CD4-positive, alpha-beta T cell treated with Interleukin-12 subunit alpha and Interleukin-12 subunit beta, for 1 hour (primary cell): ENCODE results near the gene CATSPERZ.
"Not testable (repeated sequence)": the region's sequence is repeated elsewhere in the genome, so short reads cannot be mapped to it uniquely, and the experiment has no call there.

Experiments used
- DNase-seq: peaks from one replicate; pipeline ENCODE4 v3.0.0-alpha.2; 2020

The CATSPERZ gene

DNA sequence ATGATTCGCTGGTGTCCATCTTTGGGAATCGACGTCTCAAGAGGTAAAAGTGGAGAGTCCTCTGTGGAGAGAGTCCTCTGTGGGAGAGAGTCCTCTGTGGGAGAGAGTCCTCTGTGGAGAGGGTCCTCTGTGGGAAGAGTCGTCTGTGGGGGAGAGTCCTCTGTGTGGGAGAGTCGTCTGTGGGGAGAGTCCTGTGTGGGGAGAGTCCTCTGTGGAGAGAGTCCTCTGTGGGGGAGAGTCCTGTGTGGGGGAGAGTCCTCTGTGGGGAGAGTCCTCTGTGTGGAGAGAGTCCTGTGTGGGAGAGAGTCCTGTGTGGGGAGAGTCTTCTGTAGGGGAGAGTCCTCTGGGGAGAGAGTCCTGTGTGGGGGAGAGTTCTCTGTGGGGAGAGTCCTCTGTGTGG is 20.9 kb downstream of the CATSPERZ start:
- no peak for DNase-seq

DNA sequence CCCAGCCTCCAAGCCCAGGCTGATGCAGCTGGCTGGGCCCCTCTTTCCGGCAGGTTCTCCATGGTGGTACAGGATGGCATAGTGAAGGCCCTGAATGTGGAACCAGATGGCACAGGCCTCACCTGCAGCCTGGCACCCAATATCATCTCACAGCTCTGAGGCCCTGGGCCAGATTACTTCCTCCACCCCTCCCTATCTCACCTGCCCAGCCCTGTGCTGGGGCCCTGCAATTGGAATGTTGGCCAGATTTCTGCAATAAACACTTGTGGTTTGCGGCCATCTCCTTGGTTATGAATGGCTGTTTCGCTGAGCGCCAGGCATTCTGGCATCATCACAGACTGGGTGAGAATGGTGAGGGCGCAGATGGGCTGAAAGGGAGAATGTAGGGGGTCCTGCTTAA is 21.4 kb downstream of the CATSPERZ start:
- DNase-seq = no peak

DNA sequence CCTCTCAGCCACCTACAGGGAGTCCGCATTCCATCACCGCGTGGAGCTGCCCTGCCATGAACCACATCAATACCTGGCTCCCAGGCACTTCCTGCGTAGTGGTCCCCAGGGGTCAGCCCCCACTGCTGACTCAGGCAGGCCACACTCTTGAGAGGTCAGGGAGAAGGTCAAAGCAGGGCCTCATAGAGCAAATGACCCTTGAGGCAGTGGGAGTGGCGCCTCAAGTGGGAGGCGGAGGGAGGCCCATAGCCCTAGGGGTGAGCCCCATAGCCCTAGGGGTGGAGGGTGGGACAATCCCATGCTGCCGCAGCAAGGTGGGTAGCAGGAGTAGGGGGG is 22.7 kb downstream of the CATSPERZ start:
- DNase-seq = no peak

DNA sequence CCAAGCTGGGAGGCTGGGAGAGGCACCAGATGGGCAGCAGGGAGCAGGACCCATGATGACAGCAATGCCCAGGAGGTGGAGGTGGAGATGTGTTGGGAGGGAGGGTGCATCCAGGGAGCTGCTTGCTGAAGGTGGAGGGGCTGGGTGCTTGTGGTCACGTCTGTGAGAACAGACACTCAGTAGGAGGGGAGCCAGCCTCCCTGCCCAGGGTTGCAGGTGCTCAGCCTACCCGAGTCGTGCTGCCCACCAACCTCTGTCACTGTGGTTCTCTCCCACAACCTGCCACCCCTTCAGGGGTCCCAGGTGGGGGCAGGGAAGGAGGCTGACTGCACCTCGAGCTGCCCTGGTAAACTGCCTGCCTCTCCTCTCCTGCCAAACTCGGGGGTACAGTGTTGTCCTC is 23.2 kb downstream of the CATSPERZ start:
- no peak for DNase-seq

DNA sequence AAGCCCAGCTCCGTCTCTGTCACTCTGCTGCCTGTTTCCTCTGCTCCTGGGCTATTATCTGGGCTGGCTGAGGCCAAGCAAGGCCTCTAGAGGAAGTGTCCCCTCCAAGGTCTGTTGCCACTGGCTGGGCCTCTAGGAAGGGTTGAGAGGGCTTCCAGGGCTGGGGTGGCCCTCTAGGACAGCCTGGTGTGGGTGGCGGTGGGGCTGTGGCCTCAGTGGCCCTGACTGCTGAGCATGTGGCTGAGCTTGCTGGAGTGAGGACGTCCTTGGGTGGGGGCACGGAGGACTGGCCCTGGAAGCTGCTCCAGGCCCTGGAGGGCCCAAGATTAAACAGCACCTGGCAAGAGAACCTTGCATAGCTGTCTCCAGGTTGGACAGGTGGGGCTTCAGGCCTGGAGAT is 23.8 kb downstream of the CATSPERZ start:
- not testable (repeated sequence) for DNase-seq

DNA sequence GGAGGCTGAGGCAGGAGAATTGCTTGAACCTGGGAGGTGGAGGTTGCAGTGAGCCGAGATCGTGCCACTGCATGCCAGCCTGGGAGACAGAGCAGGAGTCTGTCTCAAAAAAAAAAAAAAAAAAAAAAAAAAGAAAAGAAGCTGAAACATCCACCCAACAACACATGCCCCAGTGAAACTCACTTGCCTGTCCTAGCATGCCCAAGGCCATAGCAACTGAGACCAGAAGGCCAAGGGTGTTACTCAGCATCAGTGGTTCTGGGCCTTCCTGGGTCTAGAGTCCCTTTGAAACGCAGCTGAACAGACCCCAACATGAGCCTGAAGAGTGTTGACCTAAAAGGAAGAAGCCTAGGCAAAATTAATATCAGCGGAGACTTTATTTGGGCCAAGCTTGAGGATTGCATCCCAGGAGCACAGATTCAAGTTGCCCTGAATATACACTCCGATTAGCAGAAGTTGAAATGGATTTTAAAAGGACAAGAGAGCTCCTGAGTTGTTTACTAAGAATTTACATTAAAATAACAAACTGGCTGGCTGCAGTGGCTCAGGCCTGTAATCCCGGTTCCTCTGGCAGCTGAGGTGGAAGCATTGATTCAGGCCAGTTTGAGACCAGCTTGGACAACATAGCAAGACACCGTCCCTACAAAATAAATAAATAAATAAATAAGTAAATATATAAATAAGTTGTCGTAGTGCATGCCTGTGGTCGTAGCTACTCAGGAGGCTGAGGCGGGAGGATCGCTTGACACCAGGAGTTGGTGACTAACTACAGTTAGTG is 24.7 kb downstream of the CATSPERZ start:
- no peak for DNase-seq

DNA sequence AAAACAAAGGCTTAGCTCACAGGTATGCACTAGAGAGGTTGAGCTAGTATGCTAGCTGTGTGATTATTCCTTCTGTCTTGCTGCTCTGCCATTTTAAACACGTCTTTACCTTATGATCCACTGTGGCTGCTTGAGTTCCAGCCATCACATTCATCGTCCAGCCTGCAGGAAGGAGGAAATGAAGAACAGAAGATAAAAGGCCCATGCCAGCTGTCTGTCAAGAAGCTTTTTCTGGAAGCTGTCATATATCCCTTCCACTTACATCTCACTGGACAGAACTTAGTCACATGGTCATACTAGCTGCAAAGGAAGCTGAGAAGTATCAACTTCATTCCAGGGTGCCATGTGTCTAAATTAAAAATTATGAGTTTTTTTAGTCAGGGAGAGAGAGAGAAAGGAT is 27.2 kb downstream of the CATSPERZ start:
- DNase-seq = no peak

DNA sequence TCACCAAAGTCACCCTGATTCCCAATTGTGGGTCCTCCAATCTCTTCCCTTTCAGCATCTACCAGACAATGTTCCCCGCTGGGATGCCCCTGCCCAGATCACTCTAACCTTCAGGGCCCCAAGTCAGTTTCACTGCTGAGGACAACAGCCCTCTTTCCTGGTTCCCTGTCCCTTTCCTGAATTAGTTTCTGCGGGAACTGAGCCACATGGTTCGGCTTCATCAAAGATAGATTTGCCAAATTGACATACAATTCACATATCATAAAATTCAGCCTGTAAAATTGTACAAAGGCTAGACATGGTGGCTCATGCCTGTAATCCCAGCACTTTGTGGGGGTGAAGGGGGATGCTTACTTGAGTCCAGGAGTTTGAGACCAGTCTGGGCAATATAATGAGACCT is 27.8 kb downstream of the CATSPERZ start:
- no peak for DNase-seq

DNA sequence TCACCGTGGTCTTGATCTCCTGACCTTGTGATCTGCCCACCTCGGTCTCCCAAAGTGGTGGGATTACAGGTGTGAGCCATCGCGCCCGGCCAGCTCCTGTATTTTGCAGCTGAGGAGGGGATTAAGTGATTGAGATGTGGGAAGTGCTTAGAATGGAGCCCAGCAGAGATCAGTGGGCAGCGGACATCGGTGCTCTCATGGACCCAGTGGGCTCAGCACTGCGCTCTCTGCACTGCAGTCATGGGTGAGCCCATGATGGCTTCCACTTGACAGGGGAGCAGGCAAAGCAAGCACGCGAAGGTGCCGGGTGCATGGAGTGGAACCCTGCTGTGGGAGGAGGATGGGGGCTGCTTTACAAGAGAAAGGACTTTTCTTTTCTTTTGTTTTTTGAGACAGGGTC is 30.7 kb downstream of the CATSPERZ start:
- DNase-seq = no peak

DNA sequence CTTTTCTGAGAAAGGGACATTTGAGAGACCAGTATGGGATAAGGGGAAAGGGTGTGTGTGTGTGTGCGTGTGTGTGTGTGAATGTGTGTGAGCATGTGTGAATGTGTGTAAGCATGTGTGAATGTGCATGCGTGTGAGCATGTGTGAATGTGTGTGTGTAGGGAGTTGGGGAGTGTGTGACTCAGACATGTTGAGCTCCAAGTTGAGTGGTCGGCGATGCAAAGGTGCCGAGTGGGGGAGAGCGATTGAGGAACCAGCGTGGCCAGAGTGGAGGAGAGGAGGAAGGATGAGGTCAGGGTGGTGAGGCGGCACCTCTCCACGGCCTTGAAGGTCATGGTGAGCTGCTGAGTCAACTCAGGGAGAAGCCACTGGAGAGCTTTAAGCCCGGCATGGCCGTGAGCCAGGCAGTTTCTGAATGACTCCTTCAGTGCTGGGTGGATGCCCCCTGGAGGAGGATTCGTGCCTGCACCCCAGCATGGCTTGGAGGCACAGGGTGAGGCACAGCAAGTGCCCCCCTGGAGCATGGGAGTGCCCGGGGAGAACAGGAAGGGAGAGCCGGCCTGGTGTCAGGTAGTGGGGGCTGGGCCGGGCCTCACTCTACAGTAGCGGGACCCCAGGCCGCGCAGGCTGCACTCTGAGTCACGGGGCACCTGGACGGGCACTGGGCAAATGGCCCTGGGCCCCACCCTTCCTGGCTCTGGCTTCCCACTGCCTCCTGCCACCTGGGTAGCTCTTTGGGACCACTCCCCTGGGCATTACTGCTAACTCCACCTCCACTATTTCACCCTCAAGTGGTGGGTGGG is 31.6 kb downstream of the CATSPERZ start:
- peak; percentile 75 for DNase-seq

DNA sequence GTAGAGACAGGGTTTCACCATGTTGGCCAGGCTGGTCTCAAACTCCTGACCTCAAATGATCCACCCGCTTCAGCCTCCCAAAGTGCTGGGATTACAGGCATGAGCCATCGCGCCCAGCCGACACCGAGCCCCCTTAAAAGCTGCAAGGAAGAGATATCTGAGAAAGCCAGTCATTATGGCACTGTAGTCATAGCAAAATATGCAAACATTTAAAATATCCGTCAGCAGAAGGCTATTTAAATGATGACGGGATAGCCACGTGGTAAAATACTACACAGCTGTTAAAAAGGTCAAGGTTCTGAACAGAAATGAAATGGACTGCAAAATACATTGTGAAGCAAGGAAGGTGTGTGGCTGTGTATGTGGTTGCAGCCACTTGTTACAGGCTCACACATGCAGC is 33.4 kb downstream of the CATSPERZ start:
- DNase-seq = no peak

DNA sequence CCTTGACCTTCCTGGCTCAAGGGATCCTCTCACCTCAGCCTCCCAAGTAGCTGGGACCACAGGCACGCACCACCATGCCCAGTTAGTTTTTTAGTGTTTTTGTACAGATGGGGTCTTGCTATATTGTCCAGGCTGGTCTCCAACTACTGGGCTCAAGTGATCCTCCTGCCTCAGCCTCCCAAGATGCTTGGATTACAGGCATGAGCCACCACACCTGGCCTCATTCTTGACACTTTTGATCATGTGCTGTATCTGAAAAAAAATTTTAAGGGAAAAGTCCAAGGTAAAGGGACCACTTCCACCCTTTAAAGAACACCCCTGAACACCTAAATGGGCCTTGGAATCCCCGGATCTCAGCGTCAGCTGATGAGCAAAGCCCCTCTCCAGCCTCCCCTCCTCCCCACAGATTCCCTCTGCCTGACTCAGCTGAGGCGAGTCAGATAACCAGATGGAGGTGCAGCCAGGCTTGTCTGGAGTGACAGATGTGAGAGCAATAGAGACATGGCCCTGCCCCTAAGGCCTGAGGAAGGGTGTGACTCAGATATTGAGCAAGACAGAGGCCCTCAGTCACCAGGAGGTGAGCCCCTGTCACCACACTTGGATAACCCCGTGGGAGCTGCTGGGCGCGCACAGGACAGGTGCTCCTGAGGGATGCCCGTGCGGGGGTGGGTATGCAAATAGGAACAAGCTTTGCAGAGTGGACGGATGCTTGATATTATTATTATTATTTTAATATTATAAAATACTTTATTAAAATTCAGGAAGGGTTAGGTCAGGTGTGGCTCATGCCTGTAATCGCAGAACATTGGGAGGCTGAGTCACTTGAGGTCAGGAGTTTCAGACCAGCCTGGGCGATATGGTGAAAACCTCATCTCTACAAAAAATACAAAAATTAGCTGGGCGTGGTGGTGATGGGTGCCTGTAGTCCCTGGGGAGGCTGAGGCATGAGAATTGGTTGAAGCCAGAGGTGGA is 34.9 kb downstream of the CATSPERZ start:
- DNase-seq = no peak

DNA sequence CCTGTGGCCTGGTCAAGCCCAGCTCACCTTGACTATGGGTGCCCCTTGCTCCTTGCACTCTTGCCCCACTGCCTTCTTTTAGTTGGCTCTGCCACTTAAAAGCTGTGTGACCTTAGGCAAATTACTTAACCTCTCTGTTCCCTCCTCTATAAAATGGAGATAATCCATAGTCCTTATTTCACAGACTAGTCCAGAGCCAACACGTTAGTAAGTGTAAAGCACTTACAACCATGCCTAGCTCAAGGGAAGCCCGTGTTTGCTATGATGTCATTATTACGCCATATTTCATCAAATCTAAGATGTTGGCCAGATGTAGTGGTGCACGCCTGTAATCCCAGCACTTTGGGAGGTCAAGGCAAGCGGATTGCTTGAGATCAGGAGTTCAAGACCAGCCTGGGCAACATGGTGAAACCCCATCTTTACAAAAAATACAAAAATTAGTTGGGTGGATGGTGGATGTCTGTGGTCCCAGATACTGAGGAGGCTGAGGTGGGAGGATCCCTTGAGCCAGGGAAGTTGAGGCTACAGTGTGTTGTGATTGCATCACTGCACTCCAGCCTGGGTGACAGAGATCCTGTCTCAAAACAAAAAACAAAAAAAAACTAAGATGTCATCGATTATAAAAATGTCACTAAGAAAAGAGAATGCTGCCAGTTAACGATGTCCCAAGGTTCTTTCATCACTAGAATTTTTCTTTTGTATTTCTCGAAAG is 37.5 kb downstream of the CATSPERZ start:
- no peak for DNase-seq

DNA sequence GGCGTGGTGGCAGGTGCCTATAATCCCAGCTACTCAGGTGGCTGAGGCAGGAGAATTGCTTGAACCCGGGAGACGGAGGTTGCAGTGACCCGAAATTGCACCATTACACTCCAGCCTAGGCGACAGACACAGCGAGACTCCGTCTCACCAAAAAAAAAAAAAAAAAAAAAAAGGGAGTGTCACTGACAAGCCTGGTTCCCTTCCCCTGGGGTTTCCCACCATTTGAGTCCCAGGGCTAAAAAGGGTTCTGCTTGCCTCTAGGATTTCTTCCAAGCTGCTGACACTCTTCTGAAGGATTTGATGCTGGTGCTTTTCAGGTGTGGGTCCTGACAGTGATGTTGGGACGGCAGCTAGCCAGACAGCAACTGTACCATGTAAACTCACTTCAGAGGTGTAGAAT is 38.6 kb downstream of the CATSPERZ start:
- DNase-seq = no peak

DNA sequence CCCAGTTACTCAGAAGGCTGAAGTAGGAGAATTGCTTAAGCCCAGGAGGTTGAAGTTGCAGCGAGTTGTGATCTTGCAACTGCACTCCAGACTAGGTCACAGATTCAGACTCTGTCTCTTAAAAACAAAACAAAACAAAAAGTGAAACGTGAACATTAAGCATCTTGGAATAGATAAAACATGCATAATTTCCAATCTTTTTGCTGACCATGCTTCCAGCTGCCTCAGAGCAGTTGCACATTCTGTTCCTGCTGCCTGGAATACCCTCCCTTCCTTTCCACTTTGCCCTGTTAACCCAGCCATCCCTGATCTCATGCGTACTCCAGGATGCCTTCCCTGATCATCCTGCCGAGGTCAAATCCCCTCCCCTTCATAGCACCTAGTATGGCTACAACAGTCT is 39.1 kb downstream of the CATSPERZ start:
- DNase-seq = no peak

DNA sequence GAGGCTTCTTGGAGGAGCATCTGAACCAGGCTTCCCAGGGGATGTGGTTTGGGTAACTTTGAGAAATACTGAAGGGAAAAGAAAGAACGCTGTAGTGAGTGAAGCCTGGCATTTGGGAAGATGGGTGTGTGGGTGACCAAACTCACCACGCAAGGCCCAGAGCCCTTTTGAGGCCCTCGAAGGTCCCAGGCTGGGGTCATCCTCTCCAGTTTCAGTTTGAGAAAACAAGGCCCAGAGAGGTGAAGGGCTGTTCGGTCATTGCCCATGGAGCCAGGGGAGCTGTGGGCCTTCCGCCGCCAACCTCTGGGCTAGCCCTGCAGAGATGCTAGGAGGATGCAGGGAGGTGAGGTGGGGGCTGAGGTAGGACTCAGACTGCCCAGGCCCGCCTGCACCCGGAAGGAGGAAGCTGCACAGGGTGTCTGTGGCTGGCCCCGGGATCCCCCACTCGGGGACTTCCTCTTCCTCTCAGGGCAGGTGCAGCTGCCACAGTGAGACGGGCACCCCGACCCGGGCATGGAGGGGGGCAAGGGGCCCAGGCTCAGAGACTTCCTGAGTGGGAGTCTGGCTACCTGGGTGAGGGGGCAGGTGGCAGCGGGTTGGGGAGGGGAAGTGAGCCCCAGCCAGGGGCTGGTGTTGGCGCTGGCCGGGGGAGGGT is 39.7 kb downstream of the CATSPERZ start, which contains the start of gene CCDC88B:
CCDC88B (plus strand) TSS at position 451 of the 655 bp plus-strand sequence; CDS start at position 514, 63 bp downstream.
- DNase-seq = peak; percentile 92

DNA sequence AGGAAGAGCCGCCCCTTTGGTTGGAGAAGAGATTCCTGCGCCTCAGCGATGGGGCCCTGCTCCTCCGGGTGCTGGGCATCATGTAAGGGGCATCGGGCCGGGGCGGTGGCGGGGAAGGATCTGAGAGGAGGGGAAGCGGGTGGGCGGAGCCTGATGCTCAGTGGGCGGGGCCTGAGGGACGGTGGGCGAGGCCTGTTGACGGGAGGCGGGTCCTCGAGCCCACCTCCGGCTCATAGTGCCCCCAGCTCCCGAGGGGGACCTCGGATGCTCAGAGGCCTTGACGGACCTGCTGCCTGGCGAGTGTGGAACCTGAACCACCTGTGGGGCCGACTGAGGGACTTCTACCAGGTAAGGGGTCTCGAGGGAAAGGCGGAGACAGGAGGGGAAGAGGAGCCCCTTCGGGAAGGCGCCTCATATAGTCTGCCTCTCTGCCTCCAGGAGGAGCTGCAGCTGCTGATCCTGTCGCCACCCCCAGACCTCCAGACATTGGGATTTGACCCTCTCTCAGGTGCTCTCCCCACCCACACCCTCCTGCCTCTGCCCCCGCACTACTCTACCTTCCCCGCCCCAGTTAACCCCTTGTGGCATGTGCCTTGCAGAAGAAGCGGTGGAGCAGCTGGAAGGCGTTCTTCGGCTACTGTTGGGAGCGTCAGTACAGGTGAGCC is 40.6 kb downstream of the CATSPERZ start:
- DNase-seq = peak; percentile 78

DNA sequence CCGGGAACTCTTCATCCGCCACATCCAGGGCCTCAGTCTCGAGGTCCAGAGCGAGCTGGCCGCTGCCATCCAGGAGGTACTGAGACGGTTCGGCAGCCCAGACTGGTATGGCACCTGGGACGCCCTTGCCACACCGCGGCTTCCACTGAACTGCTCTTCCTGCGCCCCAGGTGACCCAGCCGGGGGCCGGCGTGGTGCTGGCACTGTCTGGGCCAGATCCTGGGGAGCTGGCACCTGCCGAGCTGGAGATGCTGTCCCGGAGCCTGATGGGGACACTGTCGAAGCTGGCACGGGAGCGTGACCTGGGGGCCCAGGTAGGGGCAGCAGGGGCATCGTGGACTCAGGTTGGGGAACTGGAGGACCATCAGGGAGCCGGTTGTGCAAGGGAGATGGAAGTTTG is 41.3 kb downstream of the CATSPERZ start:
- DNase-seq = no peak

DNA sequence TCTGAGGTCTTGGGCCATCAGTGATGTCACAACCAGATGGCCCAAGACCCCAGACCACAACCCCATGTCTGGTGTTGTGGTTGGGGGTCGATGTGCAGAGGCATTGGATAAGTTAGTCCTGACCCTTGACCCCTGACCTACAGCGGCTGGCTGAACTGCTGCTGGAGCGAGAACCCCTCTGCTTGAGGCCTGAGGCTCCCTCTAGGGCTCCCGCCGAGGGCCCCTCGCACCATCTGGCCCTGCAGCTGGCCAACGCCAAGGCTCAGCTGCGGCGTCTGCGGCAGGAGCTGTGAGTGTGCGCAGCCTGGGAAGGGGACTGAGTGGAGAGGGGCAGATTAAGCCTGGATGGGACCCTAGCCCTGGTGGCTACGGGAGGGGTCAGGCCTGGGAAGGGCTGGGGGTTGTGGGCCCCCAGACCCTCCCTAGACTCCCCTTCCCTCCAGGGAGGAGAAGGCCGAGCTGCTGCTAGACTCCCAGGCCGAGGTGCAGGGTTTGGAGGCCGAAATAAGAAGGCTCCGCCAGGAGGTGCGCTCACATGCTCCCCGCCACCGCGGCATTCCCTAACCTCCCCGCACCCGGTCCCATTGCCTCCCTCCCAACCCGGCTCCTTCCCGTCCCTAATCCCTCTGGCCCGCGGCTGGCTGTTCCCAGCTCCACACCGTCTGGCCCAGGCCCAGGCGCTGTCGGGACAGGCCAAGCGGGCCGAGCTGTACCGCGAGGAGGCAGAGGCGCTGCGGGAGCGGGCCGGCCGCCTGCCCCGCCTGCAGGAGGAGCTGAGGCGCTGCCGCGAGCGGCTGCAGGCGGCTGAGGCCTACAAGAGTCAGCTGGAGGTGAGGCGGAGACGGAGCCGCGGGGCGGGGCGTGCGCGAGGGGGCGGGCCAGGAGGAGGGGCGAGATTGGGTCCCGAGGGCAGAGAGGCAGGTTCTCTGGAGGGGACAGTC is 42.0 kb downstream of the CATSPERZ start:
- peak; percentile 93 for DNase-seq
